HK-2 (cell line): Measurements from ENCODE around the gene MVB12B.

Experiments used
- DNase-seq: peaks from one replicate; pipeline ENCODE4 v3.0.0-alpha.2; 2018; ENCODE audit not compliant: unreplicated experiment

The MVB12B gene

DNA sequence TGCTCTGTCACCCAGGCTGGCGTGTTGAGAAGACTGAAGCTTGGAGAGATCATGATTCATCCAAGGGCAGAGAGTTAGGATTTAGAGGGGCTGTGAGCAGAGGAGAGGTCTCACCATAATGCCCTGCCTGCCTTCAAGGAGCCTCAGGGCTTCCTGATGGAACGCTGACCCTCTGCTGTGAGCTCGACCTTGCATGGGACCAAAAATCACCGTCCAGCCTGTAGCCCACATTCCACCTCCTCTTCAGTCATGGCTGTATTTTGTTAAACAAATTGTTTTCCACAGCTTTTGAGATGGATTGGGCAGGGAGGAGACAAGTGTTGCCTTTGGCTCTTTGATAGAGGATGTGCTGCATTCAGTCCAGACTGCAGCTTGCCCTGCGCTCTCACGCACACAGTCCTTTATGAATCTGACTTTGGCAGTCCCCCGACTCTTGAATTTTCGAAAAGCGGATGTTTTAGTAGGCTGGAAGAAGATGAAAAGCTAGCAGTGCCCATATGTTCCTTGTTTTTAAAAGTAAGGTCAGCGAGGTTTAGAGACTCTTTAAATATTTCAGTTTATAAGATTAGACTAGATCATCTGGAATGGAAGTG lies 79.5 kb downstream of the MVB12B start:
- DNase-seq = no peak

DNA sequence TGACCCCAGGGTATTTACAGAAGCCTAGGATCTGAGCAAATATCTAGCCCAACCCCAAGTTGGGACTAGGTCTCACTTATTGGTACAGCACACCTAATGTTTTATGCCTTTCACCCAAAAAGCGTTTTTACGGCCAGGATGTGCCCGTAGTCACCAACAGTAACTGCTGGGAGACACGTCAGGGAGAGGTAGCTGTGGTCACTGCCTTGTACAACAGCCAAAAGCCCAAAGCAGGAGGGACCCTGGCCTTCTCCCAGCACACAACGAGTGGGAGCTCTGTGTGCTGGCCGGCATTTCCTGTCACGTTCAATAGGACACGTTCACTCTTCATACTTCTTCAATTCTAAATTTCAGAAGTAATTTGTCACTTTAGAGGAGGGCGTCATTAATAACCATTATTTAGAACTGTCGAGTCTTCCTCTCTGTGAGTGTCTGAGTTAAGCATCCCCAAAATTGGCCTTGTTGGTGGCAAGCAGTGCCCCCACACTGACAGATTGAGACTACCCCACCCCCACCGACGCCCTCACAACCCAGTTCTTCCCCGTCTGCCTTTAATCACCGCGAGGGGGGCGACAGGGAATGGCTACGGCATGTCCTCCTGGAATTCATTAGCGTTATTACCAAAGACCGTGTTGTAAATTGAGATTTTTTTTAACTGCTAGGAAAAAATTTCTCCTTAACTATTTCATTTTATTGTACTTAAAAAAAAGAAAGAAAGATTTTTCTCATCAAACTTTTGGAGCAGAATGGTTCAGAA lies 80.7 kb downstream of the MVB12B start:
- DNase-seq = no peak

DNA sequence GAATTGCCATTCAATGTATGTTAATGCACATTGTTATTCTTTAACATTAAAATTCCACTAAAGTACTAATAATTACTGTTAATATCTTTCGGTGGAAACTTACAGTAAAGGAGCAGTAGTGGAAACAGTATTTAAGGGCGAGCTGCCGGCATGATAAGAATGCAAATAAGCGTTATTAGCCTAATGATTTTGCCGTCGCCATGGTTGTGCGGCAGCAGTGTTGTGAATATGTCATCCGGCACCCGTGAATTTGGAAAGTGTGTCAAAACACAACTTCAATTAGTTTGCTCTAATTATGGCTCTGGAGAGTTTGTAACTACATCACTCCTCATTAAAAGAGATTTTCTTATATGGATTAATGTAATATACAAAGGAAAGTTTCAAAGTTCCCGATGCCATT lies 81.4 kb downstream of the MVB12B start:
- DNase-seq = no peak

DNA sequence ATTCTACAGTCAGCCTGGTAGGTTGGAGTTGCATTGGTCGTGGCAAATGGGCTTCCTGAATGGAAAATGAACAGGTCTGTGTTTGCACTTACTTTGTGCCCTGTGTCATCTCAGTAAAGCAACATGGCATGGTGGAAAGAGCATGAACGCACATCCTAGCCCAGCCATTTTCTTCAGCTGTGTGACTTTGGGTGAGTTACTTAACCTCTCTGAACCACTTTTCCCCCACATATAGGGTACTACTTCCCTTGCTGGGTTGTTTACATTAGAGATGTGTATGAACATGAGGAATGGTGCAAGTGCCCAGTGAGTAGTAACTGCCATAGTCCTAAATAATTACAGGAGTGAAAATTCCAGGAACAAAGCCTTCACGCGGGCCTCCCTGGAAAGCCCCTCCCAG lies 83.6 kb downstream of the MVB12B start:
- no peak for DNase-seq

DNA sequence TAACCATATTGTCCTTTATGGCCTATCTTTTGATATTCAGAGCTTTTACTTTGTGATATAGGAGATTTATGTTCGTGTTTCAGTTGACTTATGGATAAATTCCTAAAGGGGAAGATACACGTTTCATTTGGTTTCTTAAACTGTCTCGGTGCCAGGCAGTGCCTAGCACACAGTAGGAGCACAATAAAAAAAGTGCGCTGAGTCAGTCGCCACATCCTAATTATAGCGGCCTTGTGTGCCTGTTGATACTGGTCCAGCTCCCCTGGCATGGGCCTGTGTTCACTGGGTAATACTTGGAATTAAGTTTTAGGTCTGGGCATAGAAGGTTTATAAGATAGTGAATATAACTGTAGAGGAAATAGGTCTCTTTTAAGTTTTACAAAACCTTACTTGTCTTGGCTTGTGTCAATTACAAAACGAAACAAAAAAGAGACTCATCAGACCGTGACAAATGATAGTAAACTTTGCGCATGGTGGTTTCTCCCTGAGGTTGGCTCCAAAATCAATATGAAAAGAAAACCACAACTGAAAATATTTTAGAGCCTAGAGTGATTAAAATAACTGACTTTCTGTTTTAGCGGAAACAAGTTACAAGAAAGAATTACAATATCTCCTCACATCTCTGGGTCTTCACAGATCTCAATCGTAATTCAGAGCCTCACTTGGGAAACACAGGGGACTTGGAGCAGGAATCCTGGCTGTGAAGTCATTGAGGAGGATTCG lies 84.8 kb downstream of the MVB12B start:
- no peak for DNase-seq

DNA sequence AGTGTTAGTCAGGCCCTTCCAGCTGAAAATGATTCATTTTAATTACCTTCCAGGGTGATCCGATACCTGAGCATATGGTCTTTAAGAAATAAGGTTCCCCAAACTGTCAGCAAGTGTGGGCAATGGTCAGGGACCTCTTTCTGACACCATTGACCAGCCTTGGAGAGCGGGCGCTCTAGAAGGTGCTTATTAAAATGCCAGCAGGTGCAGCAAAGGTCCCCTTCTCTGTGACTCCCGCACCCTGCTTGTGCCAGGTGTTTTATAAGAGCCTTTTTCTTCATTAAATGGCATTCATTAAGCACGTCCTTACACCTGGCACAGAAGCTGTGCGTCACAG lies 85.3 kb downstream of the MVB12B start:
- no peak for DNase-seq

DNA sequence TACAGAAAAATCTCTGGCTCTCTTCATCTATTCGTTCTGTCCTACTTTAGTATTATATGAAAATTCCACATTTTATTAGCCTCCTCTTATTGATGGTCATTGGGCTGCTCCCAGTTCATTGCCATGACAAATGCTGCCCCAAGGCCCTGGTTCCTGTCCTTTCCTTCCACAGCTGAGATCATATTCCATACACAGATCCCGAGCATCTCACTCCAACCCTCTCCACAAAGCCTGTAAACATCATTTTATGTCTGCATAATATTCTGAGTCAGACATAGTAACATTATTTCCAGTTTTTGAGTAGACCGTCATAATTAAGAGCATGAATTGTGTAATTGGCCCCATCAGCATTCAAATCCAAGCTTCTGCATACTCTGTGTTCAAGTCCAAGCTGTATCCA lies 86.3 kb downstream of the MVB12B start:
- no peak for DNase-seq

DNA sequence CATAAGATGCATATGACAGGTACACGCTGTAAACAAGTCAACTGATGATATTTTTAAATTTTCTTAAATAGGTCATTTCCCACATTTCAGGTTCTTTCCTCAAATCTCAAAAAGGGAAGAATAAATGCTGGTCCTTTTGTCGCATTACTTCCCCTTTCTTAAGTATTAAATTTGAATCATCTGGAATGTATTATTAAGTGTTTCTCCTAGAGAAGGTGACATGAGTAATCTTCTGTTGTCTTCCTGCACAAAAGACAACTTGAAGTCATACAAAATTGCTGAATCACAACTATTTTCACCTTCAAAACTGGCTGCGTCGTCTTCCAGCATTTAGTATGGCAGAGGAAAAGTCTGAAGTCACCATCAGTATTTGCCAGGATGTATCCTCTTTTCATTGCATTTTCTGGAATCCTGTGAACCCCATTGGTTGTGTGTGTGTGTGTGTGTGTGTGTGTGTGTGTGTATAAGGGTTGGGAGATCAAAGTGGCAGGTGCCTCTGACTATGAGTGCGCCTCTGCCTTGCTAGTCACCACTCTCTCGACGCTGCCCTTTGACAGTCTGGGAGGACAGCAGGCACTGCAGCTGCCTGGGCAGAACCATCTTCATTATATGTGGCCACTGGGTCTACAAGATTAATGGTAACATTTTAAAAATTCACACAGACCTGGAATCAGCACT lies 86.9 kb downstream of the MVB12B start:
- DNase-seq = no peak

DNA sequence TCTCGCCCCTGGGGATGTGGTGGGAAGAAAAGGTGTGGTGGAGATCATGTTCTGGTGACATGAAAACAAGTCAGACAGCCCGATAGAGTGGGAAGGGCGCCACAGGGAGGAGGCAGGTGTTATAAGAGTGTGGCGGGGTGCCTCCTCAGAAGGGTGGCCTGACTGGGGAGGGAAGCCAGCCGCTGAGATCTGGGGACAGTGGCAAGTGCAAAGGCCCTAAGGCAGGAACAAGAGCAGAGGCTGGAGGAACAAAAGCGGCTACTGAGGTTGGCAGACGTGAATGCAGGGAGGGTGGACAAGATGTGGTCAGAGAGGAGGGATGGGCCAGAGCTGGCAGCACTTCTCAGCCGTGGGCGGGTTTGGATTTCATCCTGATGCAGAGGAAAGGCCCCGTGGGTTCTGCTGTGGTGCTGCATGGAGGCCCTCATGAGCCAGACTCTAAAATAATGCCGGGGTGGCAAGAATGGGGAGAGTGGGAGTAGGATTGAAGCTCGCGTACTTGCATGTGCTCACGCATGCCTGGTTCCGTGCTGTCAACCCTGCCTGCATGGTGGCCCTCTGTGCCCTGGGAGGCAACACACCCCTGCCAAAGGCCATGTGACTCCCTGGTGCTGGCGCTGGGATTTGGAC lies 89.2 kb downstream of the MVB12B start:
- DNase-seq = no peak

DNA sequence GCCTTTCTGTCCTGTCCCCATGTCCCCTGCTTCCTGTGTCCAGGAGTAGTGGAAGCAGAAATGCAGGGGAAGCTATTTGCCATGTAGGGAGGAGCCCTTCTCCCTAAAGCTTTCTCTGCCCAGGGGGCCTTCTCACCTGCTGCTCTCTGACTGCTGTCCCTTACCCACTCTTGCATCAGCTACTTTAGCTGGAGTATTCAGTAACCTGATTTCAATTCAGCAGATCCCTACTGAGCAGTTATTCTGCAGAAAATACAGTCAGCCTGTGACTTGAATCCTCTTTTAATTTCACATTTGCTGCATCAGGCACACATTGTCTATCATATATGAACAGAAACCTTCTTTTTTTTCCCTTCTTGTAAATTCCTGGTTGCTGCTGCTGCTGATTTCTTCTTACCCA lies 90.4 kb downstream of the MVB12B start:
- no peak for DNase-seq

DNA sequence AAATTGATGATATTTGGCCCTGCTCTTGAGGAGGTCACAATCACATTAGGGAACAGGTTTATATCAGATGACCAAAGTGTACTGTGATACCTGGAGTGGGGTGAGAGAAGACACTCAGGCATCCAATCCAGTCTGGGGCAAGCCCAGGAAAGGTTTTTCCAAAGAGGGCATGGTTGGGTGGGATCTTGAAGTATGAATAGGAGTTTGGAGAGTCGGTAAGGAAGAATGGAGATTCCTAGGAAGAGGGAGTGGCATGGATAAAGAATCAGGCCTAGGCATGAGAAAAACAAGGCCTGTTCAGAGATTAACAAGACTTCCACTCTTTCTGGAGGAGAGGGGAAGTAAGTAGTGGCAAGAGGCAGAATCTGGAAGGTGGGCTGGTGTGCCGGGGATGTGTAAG lies 91.1 kb downstream of the MVB12B start:
- DNase-seq = no peak

DNA sequence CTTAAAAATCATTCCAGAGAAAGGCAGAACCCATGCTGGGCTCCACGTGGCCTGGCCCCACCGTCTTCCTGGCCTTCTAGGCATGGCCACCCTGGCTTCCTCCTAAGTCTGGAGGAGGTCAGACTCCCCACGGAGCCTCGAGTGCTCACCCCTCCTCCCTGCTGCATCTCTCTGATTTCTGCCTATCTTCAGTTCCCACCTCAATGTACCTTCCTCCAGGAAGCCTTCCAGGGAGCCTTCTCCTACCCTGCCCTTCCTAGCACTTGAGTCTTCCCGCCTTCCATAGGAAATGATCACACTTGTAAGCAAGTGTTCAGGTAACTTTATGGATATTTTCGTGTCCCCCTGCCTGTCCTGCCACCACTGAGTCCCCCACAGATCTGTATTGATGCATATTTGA lies 92.0 kb downstream of the MVB12B start:
- DNase-seq = no peak

DNA sequence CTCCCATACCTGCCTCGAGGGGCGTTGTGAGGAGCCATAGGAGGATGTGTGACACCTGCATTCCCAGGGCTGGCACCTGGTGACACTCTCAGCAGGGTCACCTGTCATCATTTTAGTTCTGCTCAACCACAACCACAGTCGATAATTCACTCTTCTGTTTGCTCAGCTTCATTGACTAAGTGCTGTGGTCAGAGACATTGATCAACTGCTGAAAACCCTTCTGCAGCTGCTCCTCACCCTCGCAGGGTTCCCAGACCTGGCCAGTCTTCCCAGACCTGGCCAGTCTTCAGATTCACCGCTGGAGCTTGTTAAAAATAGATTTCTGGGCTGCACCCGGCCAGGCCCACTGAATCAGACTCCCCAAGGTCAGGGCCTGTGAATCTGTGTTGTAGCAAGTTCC lies 92.8 kb downstream of the MVB12B start:
- no peak for DNase-seq

DNA sequence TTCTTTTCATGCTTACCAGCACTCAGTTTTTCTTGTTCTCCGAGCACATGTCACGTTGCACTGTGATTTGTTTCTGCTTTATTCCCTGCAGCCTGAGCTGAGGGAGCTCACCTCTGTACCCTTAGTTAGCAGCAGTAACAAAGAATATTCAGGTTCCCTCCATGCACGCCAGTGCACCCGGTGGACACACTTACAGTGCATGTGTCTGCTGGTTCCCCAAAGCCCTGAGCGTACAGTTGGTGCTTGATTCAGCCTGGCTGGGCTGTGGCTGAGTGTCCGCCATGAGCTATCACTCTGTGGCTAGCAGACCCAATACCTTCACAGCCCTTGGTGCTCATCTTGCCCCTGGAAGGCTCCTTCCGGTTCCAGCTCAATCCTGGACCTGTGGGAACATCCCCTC lies 93.5 kb downstream of the MVB12B start:
- DNase-seq = no peak

DNA sequence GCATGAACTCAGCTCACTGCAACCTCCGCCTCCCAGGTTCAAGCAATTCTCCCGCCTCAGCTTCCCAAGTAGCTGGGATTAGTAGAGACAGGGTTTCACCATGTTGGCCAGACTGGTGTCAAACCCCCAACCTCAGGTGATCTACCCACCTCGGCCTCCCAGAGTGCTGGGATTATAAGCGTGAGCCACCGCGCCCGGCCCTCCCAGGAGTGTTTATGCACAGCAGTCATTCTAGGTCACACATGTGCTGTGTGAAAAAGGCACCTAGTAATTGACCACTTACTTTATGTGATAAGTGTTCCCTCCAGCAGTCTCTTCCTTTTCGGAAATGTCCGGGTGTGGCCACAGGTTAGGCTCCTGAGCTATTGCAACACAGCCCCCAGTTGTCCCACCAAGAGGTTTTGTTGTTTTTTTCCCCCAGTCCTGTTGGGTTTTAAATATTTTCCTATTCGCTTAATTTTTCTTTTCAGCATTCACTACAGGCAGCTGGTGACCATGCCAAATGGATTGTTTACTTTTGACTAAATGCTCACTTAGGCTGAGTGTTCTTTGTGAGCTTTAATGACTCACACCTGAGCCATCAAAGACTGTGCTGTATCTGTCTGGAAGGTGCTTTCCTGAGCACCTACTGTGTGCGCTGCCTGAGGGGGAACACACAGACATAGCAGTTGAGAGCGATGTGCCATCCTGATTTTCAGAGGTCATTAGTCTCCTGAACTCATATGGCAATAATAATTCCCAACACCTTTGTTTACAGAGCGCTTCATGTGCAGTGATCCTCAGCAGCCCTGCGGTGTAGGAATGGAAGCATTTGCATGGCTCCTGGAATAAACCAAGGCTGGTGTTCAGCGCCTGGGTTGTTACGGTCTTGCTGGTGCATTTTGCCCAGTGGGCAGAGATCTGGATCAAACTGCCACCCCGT lies 94.3 kb downstream of the MVB12B start:
- DNase-seq = no peak

DNA sequence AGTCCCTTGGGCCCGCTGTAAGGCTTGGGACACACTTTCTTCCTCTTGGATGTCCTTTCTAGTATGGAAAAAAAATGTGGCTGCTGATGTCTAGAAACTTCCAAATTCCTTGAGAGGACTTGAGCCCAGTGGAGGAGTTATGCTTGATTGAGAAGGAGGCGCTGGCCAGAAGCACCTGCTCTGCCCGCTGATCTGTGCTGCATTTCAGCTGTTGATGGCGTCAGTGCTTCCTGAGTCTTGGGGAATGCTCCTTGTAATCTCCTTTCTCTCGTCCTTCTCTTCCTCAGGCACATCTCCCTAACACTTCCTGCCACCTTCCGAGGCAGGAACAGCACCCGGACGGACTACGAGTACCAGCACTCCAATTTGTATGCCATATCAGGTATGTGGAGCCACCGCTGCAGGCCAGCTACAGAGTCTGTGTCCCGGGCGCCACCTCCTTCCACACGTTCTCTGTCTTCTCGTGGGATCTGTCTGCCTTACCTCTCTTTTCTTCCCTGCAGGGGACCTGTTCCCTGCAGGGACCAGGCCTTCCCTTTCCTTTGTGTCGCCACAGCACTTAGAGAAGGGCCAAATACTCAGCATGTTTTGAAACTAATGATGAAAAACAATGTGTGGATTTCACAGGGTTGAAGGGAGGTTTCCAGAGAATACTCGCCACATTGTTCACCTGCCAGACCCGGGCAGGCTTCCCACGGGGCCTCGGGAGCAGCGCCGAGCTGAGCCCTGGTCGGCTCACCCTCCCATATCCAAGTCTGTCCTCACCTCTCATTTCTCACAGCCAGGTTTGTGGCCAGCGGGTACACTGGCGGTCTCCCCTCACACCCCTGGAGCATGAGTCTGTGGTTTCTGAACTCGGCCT lies 95.2 kb downstream of the MVB12B start:
- no peak for DNase-seq

DNA sequence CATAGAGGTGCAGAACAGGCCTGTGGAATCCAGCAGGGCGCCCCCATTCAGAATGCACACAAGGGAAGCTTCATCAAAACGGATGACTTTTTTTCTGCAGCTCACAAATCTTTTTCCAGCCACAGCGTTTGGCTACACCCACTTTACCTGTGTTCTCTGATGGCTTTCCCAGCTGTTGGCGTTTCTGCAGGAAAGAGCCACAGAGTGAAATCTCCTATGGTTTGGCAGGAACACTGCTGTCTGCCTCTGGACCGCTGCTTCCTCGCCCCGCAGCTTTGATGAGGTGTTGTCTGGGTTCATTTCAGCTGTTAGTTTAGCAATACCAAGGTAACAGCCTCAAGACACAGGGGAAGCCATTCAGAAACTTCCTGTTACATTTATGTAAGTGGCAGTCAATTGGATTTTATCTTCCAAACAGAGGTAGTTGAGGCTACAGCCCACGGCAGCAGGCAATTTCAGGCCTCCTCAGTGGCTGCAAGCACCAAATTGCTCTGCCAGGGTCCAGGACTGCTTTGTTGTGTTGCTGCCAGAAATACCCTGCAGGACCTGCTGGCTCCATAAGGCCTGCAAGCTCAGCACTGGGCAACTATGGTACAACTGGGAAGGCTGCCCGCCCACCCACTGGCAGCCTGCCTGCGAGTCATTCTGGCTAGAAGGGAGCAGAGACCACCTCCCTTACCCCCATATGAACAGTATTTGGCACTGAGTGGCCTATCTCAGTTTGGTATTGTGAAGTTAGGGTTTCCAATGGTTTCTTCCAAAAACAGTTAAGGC lies 96.7 kb downstream of the MVB12B start:
- DNase-seq = no peak

DNA sequence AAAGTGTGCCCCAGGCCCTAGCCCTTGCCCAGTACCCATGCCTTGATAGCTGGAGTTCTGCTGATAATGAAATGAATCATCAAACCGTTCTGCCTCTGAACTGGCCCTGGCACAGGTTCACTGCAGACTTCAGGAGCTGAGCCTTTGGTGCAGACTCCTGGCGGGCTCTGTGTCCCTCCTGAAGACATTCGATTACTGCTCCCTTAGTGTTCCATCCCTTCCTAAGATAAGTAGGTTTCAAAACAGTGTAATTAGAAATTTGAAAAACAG lies 97.2 kb downstream of the MVB12B start:
- DNase-seq = no peak

DNA sequence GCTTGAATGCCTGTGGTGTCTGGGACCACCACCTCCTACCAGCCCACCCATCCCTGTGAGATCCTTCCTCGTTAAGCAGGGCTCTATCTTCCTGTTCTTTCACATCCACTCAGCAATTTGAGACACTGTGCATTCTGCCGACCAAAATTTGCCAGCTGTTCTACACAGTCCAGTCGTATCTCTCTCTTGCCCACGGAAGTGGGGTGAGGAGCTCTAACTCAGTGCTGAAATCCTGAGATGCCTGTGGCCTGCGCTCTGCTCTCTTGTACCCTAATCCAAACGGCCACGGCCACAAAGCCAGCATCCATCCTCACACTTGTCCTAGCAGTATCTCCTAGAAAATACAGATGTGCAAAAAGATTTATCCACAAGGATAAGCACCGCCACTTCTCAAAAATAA lies 97.9 kb downstream of the MVB12B start:
- no peak for DNase-seq
